Measurements from ENCODE around the gene HIVEP3. TPM values are rescaled to one million over a fixed set of nuclear protein-coding genes. Genes with fewer than 3 reads are reported as not detected.

Gene HIVEP3
- total RNA-seq, 2 donors from 2014 or later = 0.13 to 0.99 TPM

DNA sequence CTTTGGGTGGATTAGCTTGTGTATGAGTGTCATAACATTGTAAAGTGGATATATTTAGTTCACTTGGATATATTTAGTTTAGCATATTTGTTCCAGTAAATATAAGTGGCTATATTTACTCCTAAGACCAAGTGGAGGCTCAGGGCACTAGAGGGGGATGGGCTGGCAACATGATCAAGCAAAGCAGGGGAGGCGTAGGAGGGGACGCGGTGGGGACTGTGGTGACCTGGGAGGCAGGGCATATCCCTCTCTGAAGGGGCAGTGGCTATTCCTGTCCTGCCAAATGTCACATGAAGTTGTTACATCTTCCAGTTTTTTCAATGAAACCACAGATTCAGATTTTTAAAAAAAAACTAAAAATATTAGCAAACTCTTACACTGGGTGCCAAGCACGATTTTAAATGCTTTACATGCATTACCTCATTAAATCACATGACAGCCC lies 382.3 kb downstream of the HIVEP3 start:
- peaks cover 20% of the 10 kb centered on the region for H3K27me3 Mint-ChIP-seq (ENCODE audit: insufficient read depth)
- H3K27ac Mint-ChIP-seq = no peak overlapping the region
- WGBS, 2 experiments (ENCODE audit: insufficient coverage in 1 of 2, insufficient read length in 1 of 2) = 88% methylated on average over 4 of the region's 4 CpGs; no CpG with 5 or more reads in 1 of the 2 experiments
- no peaks in the 10 kb centered on the region for H3K27me3 ChIP-seq (ENCODE audit: control insufficient read depth, insufficient read depth, low read length, poor library complexity, severe bottlenecking)
- H3K9me3 Mint-ChIP-seq = no peaks in the 10 kb centered on the region
- H3K27ac ChIP-seq (ENCODE audit: low read depth, low read length) = no peak overlapping the region
- no peak overlapping the region for H3K9ac ChIP-seq (ENCODE audit: extremely low read depth, low read length, poor library complexity, severe bottlenecking)
- H3K4me3 ChIP-seq (ENCODE audit: low read length) = no peak overlapping the region
- DNase-seq = no peak
- TF ChIP-seq, protein P1, sequence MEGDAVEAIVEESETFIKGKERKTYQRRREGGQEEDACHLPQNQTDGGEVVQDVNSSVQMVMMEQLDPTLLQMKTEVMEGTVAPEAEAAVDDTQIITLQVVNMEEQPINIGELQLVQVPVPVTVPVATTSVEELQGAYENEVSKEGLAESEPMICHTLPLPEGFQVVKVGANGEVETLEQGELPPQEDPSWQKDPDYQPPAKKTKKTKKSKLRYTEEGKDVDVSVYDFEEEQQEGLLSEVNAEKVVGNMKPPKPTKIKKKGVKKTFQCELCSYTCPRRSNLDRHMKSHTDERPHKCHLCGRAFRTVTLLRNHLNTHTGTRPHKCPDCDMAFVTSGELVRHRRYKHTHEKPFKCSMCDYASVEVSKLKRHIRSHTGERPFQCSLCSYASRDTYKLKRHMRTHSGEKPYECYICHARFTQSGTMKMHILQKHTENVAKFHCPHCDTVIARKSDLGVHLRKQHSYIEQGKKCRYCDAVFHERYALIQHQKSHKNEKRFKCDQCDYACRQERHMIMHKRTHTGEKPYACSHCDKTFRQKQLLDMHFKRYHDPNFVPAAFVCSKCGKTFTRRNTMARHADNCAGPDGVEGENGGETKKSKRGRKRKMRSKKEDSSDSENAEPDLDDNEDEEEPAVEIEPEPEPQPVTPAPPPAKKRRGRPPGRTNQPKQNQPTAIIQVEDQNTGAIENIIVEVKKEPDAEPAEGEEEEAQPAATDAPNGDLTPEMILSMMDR (conservative IDR thresholded peaks at IDR 0.05) = no peak
- H3K36me3 ChIP-seq (ENCODE audit: control insufficient read depth, insufficient read depth, low read length) = no peaks in the 10 kb centered on the region
- no peaks in the 10 kb centered on the region for H3K36me3 Mint-ChIP-seq (ENCODE audit: low read depth)
- H3K4me1 ChIP-seq (ENCODE audit: control insufficient read depth, insufficient read depth, low read length) = no peaks in the 10 kb centered on the region
- H3K9me3 ChIP-seq (ENCODE audit: control insufficient read depth, low read length) = no peaks in the 10 kb centered on the region
- no peak overlapping the region for H3K4me3 Mint-ChIP-seq
- no peaks in the 10 kb centered on the region for H3K4me1 Mint-ChIP-seq

DNA sequence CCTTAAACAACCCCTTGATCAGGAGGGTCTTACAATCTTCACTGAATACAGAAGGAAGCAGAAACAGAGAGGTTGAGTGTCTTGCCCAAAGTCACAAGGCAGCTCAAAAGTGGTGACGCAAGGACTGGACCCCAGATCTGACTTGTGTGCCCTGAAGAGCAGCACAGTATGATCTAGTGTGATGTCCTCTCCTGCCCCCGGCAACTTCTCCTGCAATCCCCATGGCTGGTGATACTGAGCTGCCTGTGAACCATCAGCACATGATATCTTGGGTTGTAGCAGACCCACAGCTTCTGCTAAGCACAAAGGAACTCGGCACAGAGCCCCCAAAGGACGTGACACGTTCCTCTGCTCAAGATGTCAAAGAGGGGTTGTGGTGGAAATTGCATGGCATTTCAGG lies 383.0 kb downstream of the HIVEP3 start:
- no peaks in the 10 kb centered on the region for H3K27me3 ChIP-seq (ENCODE audit: control insufficient read depth, insufficient read depth, low read length, poor library complexity, severe bottlenecking)
- Mint-ChIP-seq H3K4me1 (no peaks in the 10 kb centered on the region), H3K27me3 (ENCODE audit: insufficient read depth) (peaks cover 25% of the 10 kb centered on the region), H3K27ac (no peak overlapping the region), H3K36me3 (ENCODE audit: low read depth) (no peaks in the 10 kb centered on the region), H3K4me3 (no peak overlapping the region), H3K9me3 (no peaks in the 10 kb centered on the region)
- H3K9me3 ChIP-seq (ENCODE audit: control insufficient read depth, low read length) = no peaks in the 10 kb centered on the region
- H3K4me3 ChIP-seq (ENCODE audit: low read length) = no peak overlapping the region
- H3K9ac ChIP-seq (ENCODE audit: extremely low read depth, low read length, poor library complexity, severe bottlenecking) = no peak overlapping the region
- DNase-seq = no peak
- no peak overlapping the region for H3K27ac ChIP-seq (ENCODE audit: low read depth, low read length)
- 92 to 96% methylated on average over 3 to 5 of the region's 5 CpGs for WGBS, 2 experiments (ENCODE audit: insufficient coverage in 1 of 2, insufficient read length in 1 of 2)
- TF ChIP-seq, protein P1 (conservative IDR thresholded peaks at IDR 0.05) = no peak
- H3K4me1 ChIP-seq (ENCODE audit: control insufficient read depth, insufficient read depth, low read length) = no peaks in the 10 kb centered on the region
- no peaks in the 10 kb centered on the region for H3K36me3 ChIP-seq (ENCODE audit: control insufficient read depth, insufficient read depth, low read length)

DNA sequence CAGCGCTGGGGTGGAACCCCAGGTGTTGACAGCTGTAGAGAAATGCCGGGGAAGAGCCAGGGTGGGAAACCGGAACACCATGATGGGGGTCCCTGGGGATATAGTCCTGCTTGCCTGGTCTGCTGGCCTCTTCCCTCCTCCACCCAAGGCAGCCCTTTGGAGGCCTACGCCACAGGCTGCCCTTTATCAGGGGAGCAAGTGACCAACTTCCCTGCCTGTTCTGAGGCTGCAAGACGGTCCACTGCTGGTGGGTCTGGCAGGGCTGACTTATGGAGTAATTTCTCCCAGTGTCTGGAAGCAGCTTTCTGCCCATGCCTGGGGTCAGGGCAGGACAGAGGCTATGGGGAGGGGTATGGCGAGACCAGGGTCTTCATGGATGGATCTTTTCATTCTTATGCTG lies 383.4 kb downstream of the HIVEP3 start:
- no peak for DNase-seq
- Histone ChIP-seq H3K9me3 (ENCODE audit: control insufficient read depth, low read length) (no peaks in the 10 kb centered on the region), H3K27ac (ENCODE audit: low read depth, low read length) (no peak overlapping the region), H3K27me3 (ENCODE audit: control insufficient read depth, insufficient read depth, low read length, poor library complexity, severe bottlenecking) (no peaks in the 10 kb centered on the region), H3K4me1 (ENCODE audit: control insufficient read depth, insufficient read depth, low read length) (no peaks in the 10 kb centered on the region), H3K4me3 (ENCODE audit: low read length) (no peak overlapping the region), H3K36me3 (ENCODE audit: control insufficient read depth, insufficient read depth, low read length) (no peaks in the 10 kb centered on the region), H3K9ac (ENCODE audit: extremely low read depth, low read length, poor library complexity, severe bottlenecking) (no peak overlapping the region)
- H3K4me3 Mint-ChIP-seq = no peak overlapping the region
- H3K27me3 Mint-ChIP-seq (ENCODE audit: insufficient read depth) = peaks cover 28% of the 10 kb centered on the region
- H3K4me1 Mint-ChIP-seq = no peaks in the 10 kb centered on the region
- 96 to 100% methylated on average over 3 to 6 of the region's 6 CpGs for WGBS, 2 experiments (ENCODE audit: insufficient coverage in 1 of 2, insufficient read length in 1 of 2)
- TF ChIP-seq, protein P1 (conservative IDR thresholded peaks at IDR 0.05) = no peak
- H3K9me3 Mint-ChIP-seq = no peaks in the 10 kb centered on the region
- H3K27ac Mint-ChIP-seq = no peak overlapping the region
- no peaks in the 10 kb centered on the region for H3K36me3 Mint-ChIP-seq (ENCODE audit: low read depth)
